Breast epithelium (tissue), 3 donors: ENCODE measurements around the gene TGM2.

Experiments
- CTCF ChIP-seq, 3 donors: fragments of 450-650 bp; IDR thresholded peaks; one replicate each; pipeline ENCODE4 v1.5.1; 2016 to 2017; ENCODE audit warnings: antibody characterized with exemption in 3 of 3, mild to moderate bottlenecking in 3 of 3, moderate library complexity in 3 of 3
- POLR2AphosphoS5 ChIP-seq, 3 donors: sonication (generic); formaldehyde crosslinking; IDR thresholded peaks; one replicate each; pipeline ENCODE4 v1.6.1; 2017; ENCODE audit warnings: antibody characterized with exemption in 3 of 3

- no peak for TF ChIP-seq POLR2AphosphoS5 (IDR thresholded peaks at IDR 0.05)
- no peak for TF ChIP-seq CTCF (IDR thresholded peaks at IDR 0.05)
Observed at GRCh38 chr20:38147163-38147562, 17.9 kb downstream of the TGM2 start.
